Superior temporal gyrus (tissue), 1 donor: ENCODE results near the gene MYH7.
"Not testable (repeated sequence)": the region's sequence is repeated elsewhere in the genome, so short reads cannot be mapped to it uniquely, and the experiment has no call there.

Experiments used
- DNase-seq: peaks from one replicate; pipeline ENCODE4 v3.0.0-alpha.2; 2016; ENCODE audit errors: extremely low spot score

The MYH7 gene

GRCh38 chr14:23435543-23436326 is at the start of gene MYH7:
Gene MYH7, minus strand, starts transcription at chr14:23435660. Its CDS starts 1,928 bp downstream, at chr14:23433732.
- DNase-seq: no peak

GRCh38 chr14:23483236-23483854 is 47.9 kb upstream of the MYH7 start:
- DNase-seq: peak; percentile 84

GRCh38 chr14:23482823-23483148 is 47.3 kb upstream of the MYH7 start:
- no peak for DNase-seq

GRCh38 chr14:23481979-23482822 is 46.7 kb upstream of the MYH7 start:
- DNase-seq: peak; percentile 45

GRCh38 chr14:23481362-23481970 is 46.0 kb upstream of the MYH7 start:
- DNase-seq: no peak

- DNase-seq: peak; percentile 88
These were observed 42.8 kb upstream of the MYH7 start for GRCh38 chr14:23478109-23478759.

- DNase-seq: no peak
These were observed 35.5 kb upstream of the MYH7 start for GRCh38 chr14:23470947-23471346.

- no peak for DNase-seq
These were observed 34.5 kb upstream of the MYH7 start for GRCh38 chr14:23469906-23470403.

GRCh38 chr14:23469127-23469905 is 33.9 kb upstream of the MYH7 start, which contains the start of gene NGDN:
Gene NGDN, plus strand, starts transcription at chr14:23469703. Its CDS starts 13 bp downstream, at chr14:23469716.
- DNase-seq: peak; percentile 100

GRCh38 chr14:23468704-23469126 is 33.3 kb upstream of the MYH7 start:
- DNase-seq: no peak

- no peak for DNase-seq
These were observed 29.8 kb upstream of the MYH7 start for GRCh38 chr14:23465261-23465660.

GRCh38 chr14:23464700-23465099 is 29.2 kb upstream of the MYH7 start:
- no peak for DNase-seq

GRCh38 chr14:23460960-23461359 is 25.5 kb upstream of the MYH7 start:
- DNase-seq: no peak

- no peak for DNase-seq
These were observed 22.4 kb upstream of the MYH7 start for GRCh38 chr14:23457587-23458445.

GRCh38 chr14:23456883-23457586 is 21.6 kb upstream of the MYH7 start:
- not testable (repeated sequence) for DNase-seq

GRCh38 chr14:23454445-23454856 is 19.0 kb upstream of the MYH7 start:
- DNase-seq: no peak

- DNase-seq: no peak
These were observed 16.8 kb upstream of the MYH7 start for GRCh38 chr14:23452237-23452636.

- DNase-seq: no peak
These were observed 14.9 kb upstream of the MYH7 start for GRCh38 chr14:23450379-23450778.

GRCh38 chr14:23449314-23449713 is 13.9 kb upstream of the MYH7 start:
- no peak for DNase-seq
